Measurements from ENCODE around the gene MSX2.

The MSX2 gene

DNA sequence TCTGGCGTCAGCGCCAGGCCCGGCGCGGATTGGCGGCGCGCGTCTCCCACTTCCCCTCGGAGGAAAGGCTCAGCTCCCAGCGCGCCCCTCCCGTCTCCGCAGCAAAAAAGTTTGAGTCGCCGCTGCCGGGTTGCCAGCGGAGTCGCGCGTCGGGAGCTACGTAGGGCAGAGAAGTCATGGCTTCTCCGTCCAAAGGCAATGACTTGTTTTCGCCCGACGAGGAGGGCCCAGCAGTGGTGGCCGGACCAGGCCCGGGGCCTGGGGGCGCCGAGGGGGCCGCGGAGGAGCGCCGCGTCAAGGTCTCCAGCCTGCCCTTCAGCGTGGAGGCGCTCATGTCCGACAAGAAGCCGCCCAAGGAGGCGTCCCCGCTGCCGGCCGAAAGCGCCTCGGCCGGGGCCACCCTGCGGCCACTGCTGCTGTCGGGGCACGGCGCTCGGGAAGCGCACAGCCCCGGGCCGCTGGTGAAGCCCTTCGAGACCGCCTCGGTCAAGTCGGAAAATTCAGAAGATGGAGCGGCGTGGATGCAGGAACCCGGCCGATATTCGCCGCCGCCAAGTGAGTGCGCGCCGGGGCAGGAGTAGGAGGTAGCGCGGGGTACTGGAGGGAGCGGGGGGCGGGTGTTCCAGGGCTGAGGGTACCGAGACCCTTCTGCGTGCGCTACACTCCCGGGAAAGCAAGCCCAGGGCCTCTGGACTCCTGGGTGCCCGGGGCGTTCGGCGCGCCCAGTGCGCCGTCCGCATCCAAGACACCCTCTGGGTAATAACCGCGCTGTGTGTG is at the start of gene MSX2:
Gene MSX2, plus strand, starts transcription at position 99 of the 777 bp plus-strand sequence. Its CDS starts 78 bp downstream, at position 177.
- DNase-seq: no peak

- no peak for DNase-seq
Observed at GRCh38 chr5:174675110-174675509, 49.3 kb upstream of the MSX2 start.

DNA sequence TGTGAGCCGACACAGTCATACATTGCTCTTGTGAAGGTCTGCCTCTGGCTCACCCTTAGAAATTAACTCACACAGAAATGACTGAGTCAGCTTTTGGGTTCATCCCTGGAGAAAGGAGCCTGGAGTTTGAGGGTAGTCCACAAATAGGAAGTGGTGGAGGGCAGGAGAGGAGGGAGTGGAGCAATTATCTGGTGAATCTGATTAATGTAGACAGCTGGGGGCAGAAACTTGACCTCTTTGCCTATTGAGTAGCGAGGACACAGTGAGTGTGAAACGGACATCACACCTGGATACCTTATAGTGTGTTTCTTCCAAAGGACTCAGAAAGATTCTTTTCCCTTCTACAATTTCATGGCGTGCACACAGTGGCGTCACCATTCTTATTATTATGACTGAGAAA is 48.5 kb upstream of the MSX2 start:
- DNase-seq: no peak

DNA sequence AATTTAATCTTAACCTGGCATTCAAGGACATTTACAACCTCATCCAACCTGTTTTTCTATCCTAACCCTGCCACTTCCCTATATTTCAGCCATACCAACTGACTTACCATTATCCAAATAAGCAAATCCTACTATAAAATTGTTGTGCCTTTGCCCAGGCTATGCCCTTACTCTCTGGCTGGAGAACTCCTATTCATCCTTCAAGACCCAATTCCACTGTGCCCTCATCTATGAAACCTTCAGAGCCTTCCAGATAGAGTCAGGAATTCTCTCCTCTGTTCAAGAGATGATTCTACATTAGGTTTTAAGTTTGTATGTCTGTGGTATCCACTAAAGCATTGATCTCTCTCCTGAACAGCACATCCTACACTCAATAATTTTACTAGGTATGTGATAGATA is 46.3 kb upstream of the MSX2 start:
- no peak for DNase-seq

- no peak for DNase-seq
Observed at GRCh38 chr5:174680901-174681565, 43.3 kb upstream of the MSX2 start.

- peak; percentile 16 for DNase-seq
Observed at GRCh38 chr5:174687503-174687902, 36.9 kb upstream of the MSX2 start.

DNA sequence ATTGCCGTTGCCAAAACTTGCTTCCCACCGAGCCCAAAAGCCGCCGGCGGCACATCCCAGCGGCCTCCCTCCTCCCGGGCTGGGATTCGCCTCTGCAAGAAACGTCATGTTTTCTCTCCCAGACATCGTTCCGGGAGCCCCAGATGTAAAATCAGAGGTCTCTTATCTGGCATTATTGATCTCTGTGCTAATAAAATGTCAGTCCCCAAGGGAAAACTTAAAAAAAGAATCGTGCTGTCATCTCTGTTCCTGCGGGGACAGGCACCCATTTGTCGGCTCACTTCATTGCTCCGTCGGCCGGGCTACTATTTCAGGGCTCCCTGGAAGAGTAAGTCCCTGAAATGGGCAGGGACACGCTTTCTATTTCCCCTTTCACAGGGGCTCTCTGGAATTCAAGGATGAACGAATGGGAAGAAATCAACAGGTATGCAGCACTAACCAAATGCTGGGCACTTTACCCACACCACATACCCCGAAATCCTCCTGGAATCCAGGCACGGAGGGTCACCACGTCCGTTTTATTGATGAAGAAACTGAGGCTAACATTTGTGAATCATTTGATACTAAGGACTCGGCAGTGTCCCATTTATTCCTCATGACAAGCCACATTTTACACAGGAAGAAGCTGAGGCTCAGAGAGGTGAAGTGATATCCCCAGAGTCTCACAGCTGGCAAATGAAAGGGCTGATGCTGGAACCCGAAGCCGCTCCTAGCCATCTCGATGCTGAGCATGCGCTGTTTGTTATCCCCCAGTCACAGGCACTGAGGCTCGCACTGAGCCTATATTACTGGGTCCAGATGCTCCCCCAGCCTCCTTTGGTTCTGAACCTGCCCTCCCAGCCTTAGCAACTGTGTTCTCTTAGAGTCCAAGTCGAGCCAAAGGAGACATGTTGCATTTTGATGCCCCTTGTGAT is 35.7 kb upstream of the MSX2 start:
- DNase-seq: no peak

GRCh38 chr5:174690271-174690670 is 34.1 kb upstream of the MSX2 start:
- DNase-seq: no peak

GRCh38 chr5:174692381-174692780 is 32.0 kb upstream of the MSX2 start:
- no peak for DNase-seq

DNA sequence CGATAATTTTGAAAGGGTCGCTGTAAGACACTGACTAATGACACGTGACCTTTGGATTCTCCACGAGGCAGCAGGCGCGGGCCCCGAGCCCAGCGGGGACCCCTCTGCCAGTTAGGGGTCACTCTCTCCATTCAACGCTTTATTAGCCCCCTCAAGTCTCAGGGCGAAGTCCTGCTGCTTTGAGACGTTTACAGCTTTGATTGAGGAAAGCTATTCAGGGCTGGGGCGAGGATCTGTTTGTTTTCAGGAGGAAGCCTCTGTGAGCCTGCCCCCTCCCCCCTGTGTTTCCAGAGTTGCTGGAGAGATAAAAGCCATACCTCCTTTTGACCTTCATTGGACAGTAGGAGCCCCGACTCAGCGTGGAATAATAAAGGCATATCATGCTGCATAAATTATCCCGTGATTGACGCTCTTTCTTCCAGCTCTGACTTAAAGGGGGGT is 31.4 kb upstream of the MSX2 start:
- no peak for DNase-seq

DNA sequence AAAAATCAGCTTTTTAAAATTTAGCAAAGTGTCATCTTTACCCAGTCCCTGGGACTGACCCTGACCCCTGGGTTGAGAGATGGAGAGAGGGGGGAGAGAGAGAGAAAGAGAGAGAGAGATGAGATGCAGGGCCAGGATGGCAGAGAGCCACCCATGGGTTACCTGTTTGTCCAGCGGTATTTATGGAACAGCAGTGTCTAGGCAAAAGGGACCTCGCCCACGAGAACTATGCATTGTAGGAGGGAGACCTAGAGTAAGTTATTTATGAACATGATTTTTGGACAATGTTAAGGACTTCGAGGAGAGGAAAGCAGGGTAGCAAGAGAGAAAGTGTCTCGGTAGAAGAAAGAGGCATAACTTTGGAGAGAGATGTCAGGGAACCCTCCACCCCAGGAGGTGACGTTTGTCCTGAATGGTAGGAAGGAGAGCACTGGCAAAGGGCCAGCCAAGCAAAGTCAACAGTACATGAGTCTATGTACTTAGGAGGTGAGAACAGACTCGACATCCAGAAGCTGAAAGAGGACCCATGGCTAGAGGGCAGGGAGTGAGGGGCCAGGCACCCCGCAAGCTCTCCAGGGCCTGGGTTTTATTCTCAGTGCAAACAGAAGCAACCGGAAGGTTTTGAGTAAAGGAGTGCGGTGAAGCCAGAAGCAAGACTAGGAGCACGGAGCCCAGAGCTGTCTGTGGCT is 30.5 kb upstream of the MSX2 start:
- no peak for DNase-seq

GRCh38 chr5:174694611-174695010 is 29.8 kb upstream of the MSX2 start:
- no peak for DNase-seq

DNA sequence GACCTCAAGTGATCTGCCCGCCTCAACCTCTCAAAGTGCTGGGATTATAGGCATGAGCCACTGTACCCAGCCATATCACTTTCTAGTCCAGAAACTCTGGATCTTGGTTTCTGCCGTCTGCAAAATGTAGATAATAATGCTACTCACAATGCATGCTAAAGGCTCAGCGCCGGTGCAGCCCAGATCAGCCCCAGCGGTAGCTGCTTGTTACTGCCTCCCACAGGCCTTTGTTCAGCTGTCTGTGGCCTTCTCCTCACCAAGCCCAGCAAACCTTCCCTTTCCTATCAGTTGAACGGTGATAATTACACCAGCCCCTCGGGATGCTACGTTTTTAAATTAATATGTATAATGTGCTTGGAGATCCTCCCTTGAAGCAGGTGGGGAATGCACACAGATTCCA is 26.2 kb upstream of the MSX2 start:
- DNase-seq: no peak

GRCh38 chr5:174699131-174699530 is 25.3 kb upstream of the MSX2 start:
- DNase-seq: no peak

DNA sequence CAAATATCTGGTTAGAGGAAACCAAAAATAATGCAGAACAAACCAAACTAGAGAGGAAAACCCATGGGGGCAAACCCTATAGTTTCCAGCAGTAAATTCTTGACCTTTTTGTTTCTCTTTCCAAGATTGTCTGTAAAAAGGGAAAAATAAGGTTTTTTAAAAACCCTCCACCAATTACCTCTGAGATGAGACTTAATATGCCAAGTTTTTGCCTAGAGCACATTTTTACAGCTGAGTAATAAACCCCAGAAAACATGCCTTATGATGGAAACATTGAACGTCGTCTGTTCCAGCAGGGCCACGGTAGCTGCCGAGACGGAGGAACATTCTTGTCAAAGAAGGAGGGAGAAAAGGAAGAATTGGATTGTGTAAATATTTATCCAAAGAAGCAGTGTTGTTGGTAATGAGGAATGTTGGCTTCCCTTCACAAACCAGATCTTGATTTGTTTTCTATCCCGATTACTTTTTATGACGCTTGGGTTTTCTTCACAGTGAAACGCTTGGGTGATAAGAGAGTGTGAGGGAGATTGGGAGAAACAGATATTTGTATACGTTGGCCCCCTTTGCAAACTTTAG is 17.3 kb upstream of the MSX2 start:
- DNase-seq: no peak

DNA sequence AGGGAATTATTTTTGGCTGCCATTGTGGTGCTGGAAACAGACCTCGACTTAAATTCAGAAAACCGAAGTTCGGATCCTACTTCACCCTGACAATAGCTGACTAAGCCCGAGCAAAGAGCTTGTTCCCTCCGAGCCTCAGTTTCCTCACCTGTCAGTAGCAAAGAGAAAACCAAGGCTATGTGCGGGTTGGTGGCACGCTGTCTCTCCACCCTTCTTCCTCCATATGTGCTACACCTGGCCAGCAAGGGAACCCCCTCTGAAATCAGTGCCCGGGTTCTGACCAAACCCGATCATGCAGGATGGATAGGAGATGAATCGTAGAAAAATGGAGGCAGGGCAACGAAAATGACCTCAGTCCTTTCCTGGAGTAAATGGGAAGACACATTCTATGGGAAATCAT is 16.7 kb upstream of the MSX2 start:
- no peak for DNase-seq

- no peak for DNase-seq
Observed at GRCh38 chr5:174708476-174709207, 15.7 kb upstream of the MSX2 start.

DNA sequence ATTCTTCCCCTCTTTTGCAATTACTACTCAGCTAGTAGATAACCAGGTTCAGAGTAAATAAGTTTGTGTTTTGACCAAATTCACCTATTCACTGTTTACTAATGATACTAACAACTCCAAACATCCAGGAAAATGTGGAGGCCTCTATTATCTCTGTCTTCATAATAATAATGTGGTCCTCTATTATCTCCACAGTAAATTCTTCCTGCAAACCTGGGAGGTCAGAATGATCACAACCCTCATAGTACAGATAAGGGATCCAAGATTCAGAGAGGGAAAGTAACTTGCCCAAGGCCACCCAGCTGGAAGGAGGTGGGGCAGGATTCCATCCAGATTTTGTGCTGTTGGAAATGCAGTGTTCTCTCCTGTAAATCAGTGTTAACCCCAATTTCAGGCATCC is 9.6 kb upstream of the MSX2 start:
- DNase-seq: no peak

- DNase-seq: no peak
Observed at GRCh38 chr5:174715804-174716203, 8.6 kb upstream of the MSX2 start.

DNA sequence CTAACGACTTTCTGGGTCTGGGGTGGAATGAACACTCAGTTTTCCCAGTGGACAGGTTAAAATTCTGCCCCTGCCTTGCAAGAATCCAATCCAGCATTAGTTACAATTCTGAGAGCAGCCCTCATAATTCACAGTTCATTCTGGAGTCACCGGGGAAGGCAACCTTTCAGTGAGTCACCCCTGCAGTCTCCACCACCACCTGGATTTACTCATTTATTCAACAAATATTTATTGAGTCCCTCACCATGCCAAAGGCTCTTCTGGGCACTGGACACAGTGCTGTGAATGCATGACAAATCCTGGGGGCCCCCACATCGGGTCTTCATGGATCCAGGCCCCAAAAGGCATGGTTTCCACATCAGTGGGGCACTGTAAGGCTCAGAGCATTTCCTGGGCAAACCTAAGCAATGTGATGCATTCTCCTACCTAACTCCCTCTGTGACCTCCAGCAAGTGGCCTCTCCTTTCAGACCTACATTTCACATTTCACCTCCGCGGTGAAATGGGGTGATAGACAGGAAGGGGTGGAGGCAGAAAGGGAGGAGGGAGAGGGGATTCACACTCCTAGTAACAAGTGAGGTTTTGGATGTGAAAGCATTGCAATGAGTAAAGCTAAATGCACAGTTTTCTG is 6.4 kb upstream of the MSX2 start:
- no peak for DNase-seq

DNA sequence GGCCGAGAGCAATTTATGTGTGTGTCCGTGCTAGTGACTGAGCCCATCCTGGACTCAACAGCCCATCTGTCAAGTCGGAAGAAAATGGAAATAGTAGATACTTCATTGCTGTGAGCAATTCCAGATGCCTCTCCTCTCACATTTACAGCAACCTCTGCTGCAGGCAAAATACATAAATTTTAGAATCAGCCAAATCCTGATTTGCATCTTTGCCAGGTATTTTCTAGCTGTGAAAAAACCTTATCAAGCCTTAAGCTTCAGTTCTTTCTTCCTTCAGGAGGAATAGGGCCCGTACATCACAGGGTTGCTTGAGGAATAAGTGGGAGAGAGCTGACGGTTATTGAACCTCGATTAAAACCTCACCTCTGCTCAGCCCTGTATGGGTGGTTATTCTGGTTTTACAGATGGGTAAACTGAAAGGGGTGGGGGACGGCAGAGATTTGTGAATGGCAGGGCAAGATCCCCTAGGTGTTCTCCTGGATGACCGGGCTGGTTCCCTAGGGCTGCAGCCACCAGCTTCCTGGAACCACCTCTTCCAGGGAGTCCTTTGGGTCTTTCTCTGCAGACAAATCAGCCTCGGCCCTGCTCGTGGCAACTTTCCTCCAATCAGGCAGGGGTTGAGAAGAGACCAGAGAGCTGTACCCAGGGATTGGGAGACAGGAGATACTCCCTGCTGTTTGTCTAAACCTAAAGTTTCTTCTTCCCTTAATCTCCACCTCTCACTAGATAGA is 5.3 kb upstream of the MSX2 start:
- DNase-seq: no peak

All from NCI-H1105 treated with DMSO at 0.1 percent for 48 hours (cell line).